Endothelial cell of umbilical vein (primary cell): ENCODE measurements around the gene OGG1. TPM values are rescaled to one million over a fixed set of nuclear protein-coding genes. Genes with fewer than 3 reads are reported as not detected.

Experiments used
- BruUV-seq: library from RNA; stranded (reverse); fragments of 400-500 nt; replicated peaks from 2 replicates; lab custom pipeline; 2021; lab: Mats Ljungman, UMichigan
- CTCF ChIA-PET: fragments of 300-600, 350-600 bp; sonication (Branson Sonifier 250); formaldehyde crosslinking; loops from one replicate; lab custom pipeline; 2021; ENCODE audit warnings: antibody characterized with exemption, inconsistent platforms; lab: Charles Lee
- POLR2A ChIA-PET: fragments of 300-600, 350-600 bp; sonication (Branson Sonifier 250); formaldehyde crosslinking; loops from one replicate; lab custom pipeline; 2021; ENCODE audit warnings: antibody characterized with exemption, inconsistent platforms; lab: Charles Lee
- DNase-seq: peaks from one replicate; pipeline ENCODE4 v3.0.0-alpha.2; 2011; ENCODE audit warnings: low read depth, low spot score
- FAIRE-seq: peaks from 2 replicates; lab custom pipeline; 2011; peaks lifted over from hg19 to GRCh38; lab: Jason Lieb, UNC
- H2AFZ ChIP-seq: 2 replicates; pipeline ENCODE4 v1.6.0; 2012; ENCODE audit warnings: low read depth, low read length, control low read depth, inconsistent platforms
- H3K27ac ChIP-seq: 2 replicates; pipeline ENCODE4 v1.5.1; 2011; ENCODE audit warnings: low read depth, mild to moderate bottlenecking, control low read depth, low read length, moderate library complexity; ENCODE audit not compliant: insufficient read depth
- H3K27me3 ChIP-seq, 2 experiments: 2 replicates each; pipeline versions ENCODE4 v1.6.0 to v1.6.1; 2011; ENCODE audit warnings: low read length in 2 of 2, mixed read lengths in 1 of 2; ENCODE audit not compliant: control insufficient read depth in 2 of 2, insufficient read depth in 2 of 2
- H3K36me3 ChIP-seq, 2 experiments: 2 replicates in 1 of 2; 3 replicates in 1 of 2; pipeline ENCODE4 v1.5.1; 2011; ENCODE audit warnings: low read length in 2 of 2, mild to moderate bottlenecking in 1 of 2, moderate library complexity in 1 of 2; ENCODE audit not compliant: control insufficient read depth in 2 of 2, insufficient read depth in 2 of 2; ENCODE audit errors: extremely low read depth in 1 of 2
- H3K4me1 ChIP-seq: 3 replicates; pipeline ENCODE4 v1.5.1; 2011; ENCODE audit warnings: mild to moderate bottlenecking, low read length; ENCODE audit not compliant: control insufficient read depth, insufficient read depth; ENCODE audit errors: extremely low read depth
- H3K4me2 ChIP-seq: 2 replicates; pipeline ENCODE4 v1.6.1; 2011; ENCODE audit warnings: low read length, control low read depth, mixed read lengths; ENCODE audit not compliant: insufficient read depth
- H3K4me3 ChIP-seq, 3 experiments: fragments of 200-600 bp in 1 of 3; sonication (generic), shearing (Covaris generic) in 1 of 3; replicated peaks in 1 of 3; 2 replicates each; pipeline ENCODE4 v1.5.1; 2011 to 2016; ENCODE audit warnings: control low read depth in 3 of 3, low read length in 3 of 3, mild to moderate bottlenecking in 2 of 3, inconsistent platforms in 1 of 3, low read depth in 1 of 3, moderate library complexity in 1 of 3; ENCODE audit not compliant: insufficient read depth in 1 of 3
- H3K79me2 ChIP-seq: 2 replicates; pipeline ENCODE4 v1.6.0; 2012; ENCODE audit warnings: low read length, inconsistent platforms; ENCODE audit not compliant: control insufficient read depth, insufficient read depth
- H3K9ac ChIP-seq: replicated peaks from 2 replicates; pipeline ENCODE3; 2011; ENCODE audit warnings: low read length, control low read depth; ENCODE audit not compliant: insufficient read depth; ENCODE audit errors: extremely low read depth
- H3K9me1 ChIP-seq: replicated peaks from 3 replicates; pipeline ENCODE4 v1.6.0; 2011; ENCODE audit warnings: mild to moderate bottlenecking, low read length; ENCODE audit not compliant: control insufficient read depth, insufficient read depth; ENCODE audit errors: extremely low read depth
- H3K9me3 ChIP-seq: replicated peaks from 2 replicates; pipeline ENCODE4 v1.5.1; 2012; ENCODE audit warnings: low read length, inconsistent platforms; ENCODE audit not compliant: control insufficient read depth, insufficient read depth
- H4K20me1 ChIP-seq: replicated peaks from 2 replicates; pipeline ENCODE3; 2011; ENCODE audit warnings: mild to moderate bottlenecking, low read length; ENCODE audit not compliant: control insufficient read depth, insufficient read depth; ENCODE audit errors: extremely low read depth
- EZH2 ChIP-seq: IDR thresholded peaks from 2 replicates; pipeline ENCODE4 v1.6.1; 2012; ENCODE audit warnings: borderline replicate concordance, low read depth, mild to moderate bottlenecking, moderate library complexity, low read length, inconsistent platforms; ENCODE audit not compliant: severe bottlenecking
- POLR2AphosphoS5 ChIP-seq: IDR thresholded peaks from 2 replicates; pipeline ENCODE4 v1.6.1; 2012; ENCODE audit warnings: low read depth, mild to moderate bottlenecking, control low read depth, low read length, moderate library complexity; ENCODE audit not compliant: insufficient read depth
- dilution Hi-C: fragments of 300-500 bp; cut with MboI; formaldehyde crosslinking; loops from one replicate; pipeline ENCODE4 v1.15.0; 2019; ENCODE audit warnings: low sequenced_read_pairs; ENCODE audit not compliant: extremely low pct_ligation_motif_present
- intact Hi-C: fragments of 100-400 bp; cut with micrococcal nuclease; formaldehyde crosslinking; loops from one replicate; pipeline ENCODE4 v1.10.0; 2022
- polyA plus RNA-seq, 4 experiments: library from polyadenylated mRNA; depleted of rRNA in 3 of 4; stranded (reverse) in 3 of 4; unstranded in 1 of 4; fragments of >200 nt; gene quantifications; 2 replicates each; pipeline versions ENCODE4 v1.2.1 to v1.2.3, GENCODE V29; 2011 to 2012; ENCODE audit warnings: missing spikeins in 1 of 4
- total RNA-seq: library from RNA; stranded (reverse); gene quantifications from 2 replicates; pipeline ENCODE4 v1.2.3, GENCODE V29; 2021

OGG1 gene
- total and polyA plus RNA-seq, 2 donors (not counting 3 experiments of a cell fraction or from before 2014, with no cell fraction given): 24.1 to 32.1 TPM

- intact Hi-C loops (no loop called here), dilution Hi-C loops (no loop called here)
- TF ChIP-seq POLR2AphosphoS5: no peak
- no peak for TF ChIP-seq EZH2
- H4K20me1 ChIP-seq: no peaks in the 10 kb centered on the region
- ChIA-PET POLR2A (no interaction called here), CTCF (no interaction called here)
- H3K9ac ChIP-seq: no peak overlapping the region
- H3K4me2 ChIP-seq: no peak overlapping the region
- no TSS peak for BruUV-seq
- H3K27me3 ChIP-seq: no peaks in the 10 kb centered on the region
- DNase-seq: no peak
- H3K4me1 ChIP-seq: no peaks in the 10 kb centered on the region
- FAIRE-seq: no peak
- no peaks in the 10 kb centered on the region for H3K9me3 ChIP-seq
- H2AFZ ChIP-seq: no peak overlapping the region
- no peak overlapping the region for H3K27ac ChIP-seq
- no peaks in the 10 kb centered on the region for H3K79me2 ChIP-seq
- H3K36me3 ChIP-seq: peaks cover 0 to 5% of the 10 kb centered on the region in 2 experiments
- no peaks in the 10 kb centered on the region for H3K9me1 ChIP-seq
- H3K4me3 ChIP-seq: no peak overlapping the region
Measured at GRCh38 chr3:9779075-9779593, 29.4 kb downstream of the OGG1 start.

- H3K9me3 ChIP-seq: no peaks in the 10 kb centered on the region
- H3K27ac ChIP-seq: no peak overlapping the region
- FAIRE-seq: no peak
- no peaks in the 10 kb centered on the region for H4K20me1 ChIP-seq
- dilution Hi-C loops: no loop called here
- TF ChIP-seq POLR2AphosphoS5: no peak
- no peaks in the 10 kb centered on the region for H3K4me1 ChIP-seq
- peaks cover 0 to 5% of the 10 kb centered on the region in 2 experiments for H3K36me3 ChIP-seq
- intact Hi-C loops: no loop called here
- no peak overlapping the region for H3K4me2 ChIP-seq
- DNase-seq: no peak
- ChIA-PET POLR2A (no interaction called here), CTCF (interaction anchor here (1.1 kb wide), 1 partner anchor 27 kb away, joined by 3 read pairs; no protein-coding TSS in a partner anchor)
- no peaks in the 10 kb centered on the region for H3K79me2 ChIP-seq
- H3K9me1 ChIP-seq: no peaks in the 10 kb centered on the region
- no peak overlapping the region for H3K9ac ChIP-seq
- no peak overlapping the region for H2AFZ ChIP-seq
- no peak overlapping the region for H3K4me3 ChIP-seq
- TSS peak; percentile 19 for BruUV-seq
- no peaks in the 10 kb centered on the region for H3K27me3 ChIP-seq
Measured at GRCh38 chr3:9779721-9780457, 30.1 kb downstream of the OGG1 start.
